CD4-positive, alpha-beta T cell treated with Interleukin-2 at 100 ng/mL for 4 hours (primary cell): Measurements from ENCODE around the gene CANX.

Source experiments
- DNase-seq: peaks from one replicate; pipeline ENCODE4 v3.0.0-alpha.2; 2020; ENCODE audit warnings: low spot score

The CANX gene

DNA sequence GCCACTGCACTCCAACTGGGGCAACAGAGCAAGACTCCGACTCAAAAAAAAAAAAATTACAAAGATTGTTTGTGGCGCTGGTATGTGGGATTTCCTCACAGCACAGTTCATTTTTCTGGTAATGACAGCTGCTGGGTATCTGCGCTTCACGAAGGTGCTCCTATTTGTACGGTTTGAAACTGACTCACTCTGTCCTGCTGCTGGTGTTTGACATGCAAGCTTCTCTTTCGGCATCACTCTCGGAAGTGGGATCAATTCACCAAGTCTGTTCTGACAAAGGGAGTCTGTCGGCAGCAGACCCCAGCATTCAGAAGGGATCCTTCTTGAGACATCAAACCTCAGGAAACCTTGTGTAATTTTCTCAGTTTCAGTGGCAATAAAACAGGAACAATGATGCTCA lies 60.2 kb downstream of the CANX start:
- DNase-seq, result no peak

- DNase-seq, result peak; percentile 23
Measured at GRCh38 chr5:179759581-179760551, 61.1 kb downstream of the CANX start.

- DNase-seq, result peak; percentile 32
Measured at GRCh38 chr5:179762079-179762780, 63.5 kb downstream of the CANX start.

DNA sequence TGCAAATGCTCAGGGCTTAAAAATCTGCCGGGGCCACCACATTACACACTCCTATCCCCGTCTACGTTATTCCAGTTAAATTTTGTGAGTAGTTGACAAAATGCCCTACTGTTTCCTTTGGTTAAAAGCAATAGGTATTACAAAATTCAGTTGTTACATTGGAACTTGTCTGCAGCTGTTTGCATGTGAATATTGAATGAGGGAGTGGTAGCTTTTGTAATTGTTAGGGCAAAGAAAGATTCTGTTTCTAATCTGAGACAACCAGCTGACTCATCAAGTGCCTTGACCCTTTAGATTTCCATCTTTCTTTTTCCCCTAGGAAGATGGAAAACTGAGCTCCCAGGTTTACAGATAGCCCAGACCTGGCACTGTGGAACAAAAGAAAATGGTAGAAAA lies 64.0 kb downstream of the CANX start:
- DNase-seq, result no peak

GRCh38 chr5:179763215-179763945 lies 64.6 kb downstream of the CANX start:
- DNase-seq, result peak; percentile 70

DNA sequence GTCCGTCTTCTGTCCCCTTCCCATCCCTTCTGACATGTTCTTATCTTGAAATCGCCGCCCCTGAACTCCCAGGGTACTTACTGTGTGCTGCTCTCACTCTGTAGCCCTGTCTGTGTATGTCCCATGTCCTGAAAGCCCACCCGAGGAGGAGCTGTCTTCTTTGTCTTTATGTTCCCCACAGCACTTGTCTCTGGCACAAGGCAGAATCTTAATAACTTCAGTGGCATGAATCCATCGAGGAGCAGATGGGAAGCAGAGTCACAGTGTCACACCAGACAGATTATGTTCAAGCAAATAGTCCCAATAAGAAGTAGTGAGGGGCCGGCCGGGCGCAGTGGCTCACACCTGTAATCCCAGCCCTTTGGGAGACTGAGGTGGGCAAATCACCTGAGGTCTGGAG lies 65.3 kb downstream of the CANX start:
- no peak for DNase-seq

GRCh38 chr5:179765400-179765799 lies 66.6 kb downstream of the CANX start:
- DNase-seq, result no peak

GRCh38 chr5:179766021-179766725 lies 67.4 kb downstream of the CANX start:
- no peak for DNase-seq

DNA sequence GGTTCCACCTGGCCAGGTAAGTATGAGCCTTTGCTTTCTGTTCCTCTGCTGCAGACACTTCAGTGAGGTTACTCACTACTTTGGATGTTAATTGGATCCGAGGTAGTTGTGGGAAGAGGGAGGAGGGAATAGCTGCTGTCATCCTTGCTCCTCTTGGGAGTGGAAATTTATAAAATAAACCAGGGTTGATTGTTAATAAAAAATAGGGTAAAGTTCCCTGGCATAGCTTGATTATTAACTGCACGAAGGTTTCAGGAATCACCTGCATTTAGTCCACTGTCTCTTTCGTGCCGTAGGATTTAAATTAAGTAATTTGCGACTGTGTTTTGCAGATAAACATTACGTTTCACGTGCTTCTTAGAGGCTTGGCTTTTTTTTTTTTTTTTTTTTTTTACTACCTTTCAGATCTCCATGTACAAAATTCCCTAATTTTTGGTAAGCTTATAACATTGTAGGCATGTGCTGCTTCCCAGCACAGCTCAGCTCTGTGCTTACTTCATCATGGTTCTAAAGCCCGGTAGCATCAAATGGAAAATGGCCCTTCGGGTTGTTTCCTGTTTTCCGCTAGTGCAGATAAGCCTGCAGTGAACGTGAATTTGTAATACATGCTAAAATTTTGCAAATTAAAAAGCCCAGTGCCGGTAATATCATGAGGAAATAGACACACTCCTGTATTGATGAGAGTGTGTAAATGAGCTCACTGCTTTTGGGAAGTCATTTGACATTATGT lies 68.1 kb downstream of the CANX start:
- no peak for DNase-seq

- DNase-seq, result no peak
Measured at GRCh38 chr5:179767496-179768100, 68.8 kb downstream of the CANX start.

- no peak for DNase-seq
Measured at GRCh38 chr5:179768326-179769085, 69.7 kb downstream of the CANX start.

DNA sequence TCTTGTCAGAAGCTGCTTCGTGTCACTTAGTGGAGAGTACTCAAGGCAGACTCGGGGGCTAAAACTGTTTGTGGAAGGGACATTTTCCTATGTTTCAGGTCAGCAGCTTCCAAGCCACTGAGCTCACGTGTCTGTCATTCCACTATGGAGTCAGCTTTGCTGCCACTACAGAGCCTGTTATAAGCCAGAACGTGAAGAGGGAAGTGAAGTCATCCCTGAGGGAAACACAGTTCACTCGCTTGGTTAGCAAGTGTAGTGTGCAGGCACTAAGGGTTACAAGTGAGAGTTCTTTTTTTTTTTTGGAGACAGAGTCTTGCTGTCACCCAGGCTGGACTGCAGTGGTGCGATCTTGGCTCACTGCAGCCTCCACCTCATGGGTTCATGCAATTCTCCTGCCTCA lies 70.5 kb downstream of the CANX start:
- DNase-seq, result no peak

DNA sequence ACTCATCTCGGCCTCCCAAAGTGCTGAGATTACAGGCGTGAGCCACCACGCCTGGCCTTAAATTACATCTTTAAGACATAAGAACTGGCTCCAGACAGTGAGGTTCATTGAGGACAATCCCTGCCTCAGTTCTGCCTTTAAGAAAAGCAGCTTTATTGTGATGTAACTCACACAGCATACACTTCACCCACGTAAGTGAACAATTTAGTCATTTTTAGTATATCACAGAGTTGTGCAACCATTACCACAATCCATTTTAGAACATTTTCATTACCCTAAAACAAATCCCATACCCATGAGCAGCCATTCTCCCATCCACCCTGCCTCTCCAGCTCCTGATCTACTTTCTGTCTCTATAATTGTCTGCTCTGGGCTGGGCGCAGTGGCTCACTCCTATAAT lies 71.0 kb downstream of the CANX start:
- no peak for DNase-seq

- DNase-seq, result no peak
Measured at GRCh38 chr5:179771311-179771895, 72.6 kb downstream of the CANX start.

- DNase-seq, result no peak
Measured at GRCh38 chr5:179772351-179772750, 73.6 kb downstream of the CANX start.

- no peak for DNase-seq
Measured at GRCh38 chr5:179773686-179774040, 74.9 kb downstream of the CANX start.

DNA sequence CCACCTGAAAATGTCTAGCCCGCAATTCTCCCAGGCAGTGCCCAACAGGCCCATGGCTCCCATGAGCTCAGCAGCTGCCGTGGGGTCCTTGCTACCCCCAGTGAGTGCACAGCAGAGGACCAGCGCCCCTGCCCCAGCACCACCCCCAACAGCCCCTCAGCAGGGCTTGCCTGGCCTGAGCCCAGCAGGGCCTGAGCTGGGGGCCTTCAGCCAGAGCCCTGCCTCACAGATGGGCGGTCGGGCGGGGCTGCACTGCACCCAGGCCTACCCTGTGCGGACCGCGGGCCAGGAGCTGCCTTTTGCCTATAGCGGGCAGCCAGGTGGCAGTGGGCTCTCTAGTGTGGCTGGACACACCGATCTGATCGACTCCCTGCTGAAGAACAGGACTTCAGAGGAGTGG lies 75.7 kb downstream of the CANX start:
- no peak for DNase-seq

DNA sequence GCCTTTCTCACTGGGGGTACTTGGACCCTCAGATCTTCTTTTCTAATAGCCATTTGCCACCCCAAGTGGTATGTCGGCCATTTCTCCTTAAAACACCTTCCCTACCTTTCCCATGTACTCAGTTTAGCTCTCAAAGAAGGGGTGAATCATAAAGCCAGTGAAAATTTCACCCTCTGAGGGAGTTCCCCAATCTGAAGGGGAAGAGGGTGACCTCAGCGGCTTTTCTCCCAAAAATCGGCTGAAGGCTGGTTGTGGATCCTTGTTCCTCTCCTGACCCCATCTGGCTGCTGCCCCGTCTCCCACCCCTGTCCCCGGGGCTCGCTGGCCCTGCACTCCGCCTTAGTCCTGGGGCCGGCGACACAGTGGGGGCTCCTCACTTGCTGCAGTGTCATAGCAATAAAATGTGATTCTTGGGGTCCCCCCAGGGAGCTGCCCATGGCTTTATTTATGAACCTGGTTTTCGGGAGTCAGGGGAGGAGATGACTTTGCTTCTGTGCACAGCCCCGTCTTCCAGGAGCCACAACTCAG lies 77.7 kb downstream of the CANX start:
- DNase-seq, result no peak

DNA sequence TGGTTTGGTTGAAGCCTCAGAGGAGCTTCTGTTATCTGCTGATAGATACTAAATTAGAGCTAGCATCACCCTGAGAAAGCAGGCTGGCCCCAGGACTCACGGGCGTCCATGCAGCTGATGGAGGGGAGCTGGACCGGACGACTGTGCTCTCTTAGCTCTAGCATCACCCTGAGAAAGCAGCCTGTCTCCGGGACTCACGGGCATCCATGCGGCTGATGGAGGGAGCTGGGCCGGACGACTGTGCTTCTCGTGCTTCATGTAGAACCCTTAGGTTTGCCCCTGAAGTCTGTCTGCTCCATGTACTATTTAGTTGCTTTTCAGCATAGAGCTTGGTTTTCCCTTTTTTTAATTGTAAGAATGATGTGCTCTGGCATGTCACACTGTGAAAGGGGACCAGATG lies 78.7 kb downstream of the CANX start:
- DNase-seq, result no peak

GRCh38 chr5:179777909-179778308 lies 79.1 kb downstream of the CANX start:
- no peak for DNase-seq
